PC-3 (cell line): Measurements from ENCODE around the gene FSCN2. TPM values are rescaled to one million over a fixed set of nuclear protein-coding genes. Genes with fewer than 3 reads are reported as not detected.
A peak's percentile ranks its signal among the peaks of the same experiment; 100 is the strongest.

Experiments
- ATAC-seq: fragments of 200-7000 bp; cut with Tn5 transposase; 2 replicates; pipeline ENCODE4 v1.9.1; 2020; ENCODE audit warnings: mild to moderate bottlenecking, moderate library complexity
- BruUV-seq: library from RNA; stranded (reverse); fragments of 400-500 nt; replicated peaks from 2 replicates; lab custom pipeline; 2021; lab: Mats Ljungman, UMichigan
- CTCF ChIA-PET: fragments of 300-600 bp; sonication (Branson Sonifier 250); formaldehyde crosslinking; loops from one replicate; lab custom pipeline; 2022; ENCODE audit warnings: antibody characterized with exemption; lab: Charles Lee
- POLR2A ChIA-PET: fragments of 300-600 bp; sonication (Branson Sonifier 250); formaldehyde crosslinking; loops from one replicate; lab custom pipeline; 2022; ENCODE audit warnings: antibody characterized with exemption; ENCODE audit not compliant: unreplicated experiment; lab: Charles Lee
- DNase-seq: peaks from one replicate; pipeline ENCODE4 v3.0.0-alpha.2; 2015
- H2AFZ ChIP-seq: fragments of 300-600 bp; sonication (generic); 2 replicates; pipeline ENCODE4 v1.6.0; 2016; ENCODE audit warnings: antibody characterized with exemption, low read length
- H3F3A ChIP-seq: fragments of 300-600 bp; sonication (generic); one replicate; pipeline ENCODE4 v1.6.0; 2017; ENCODE audit warnings: antibody characterized with exemption, low read length, control low read depth, mild to moderate bottlenecking; ENCODE audit not compliant: unreplicated experiment
- H3K27ac ChIP-seq: fragments of 300-600 bp; sonication (generic); 2 replicates; pipeline ENCODE4 v1.5.1; 2016; ENCODE audit warnings: mild to moderate bottlenecking, low read length
- H3K27me3 ChIP-seq: fragments of 300-600 bp; sonication (generic); 2 replicates; pipeline ENCODE4 v1.6.1; 2016; ENCODE audit warnings: low read length, mixed read lengths
- H3K36me3 ChIP-seq: fragments of 300-600 bp; sonication (generic); 2 replicates; pipeline ENCODE4 v1.6.1; 2016; ENCODE audit warnings: low read depth, mixed run types, low read length, mixed read lengths
- H3K4me1 ChIP-seq: fragments of 300-600 bp; sonication (generic); 2 replicates; pipeline ENCODE4 v1.5.1; 2016; ENCODE audit warnings: low read length; ENCODE audit not compliant: insufficient read depth
- H3K4me2 ChIP-seq: fragments of 300-600 bp; sonication (generic); 2 replicates; pipeline ENCODE4 v1.6.0; 2016; ENCODE audit warnings: low read length
- H3K4me3 ChIP-seq: fragments of 300-600 bp; sonication (generic); 2 replicates; pipeline ENCODE4 v1.5.1; 2016; ENCODE audit warnings: mild to moderate bottlenecking, low read length, mixed read lengths
- H3K79me2 ChIP-seq: fragments of 300-600 bp; sonication (generic); 2 replicates; pipeline ENCODE4 v1.6.1; 2017; ENCODE audit warnings: low read length, mixed read lengths
- H3K9ac ChIP-seq: fragments of 300-600 bp; sonication (generic); 2 replicates; pipeline ENCODE4 v1.6.0; 2016; ENCODE audit warnings: mild to moderate bottlenecking, low read length
- H3K9me2 ChIP-seq: fragments of 300-600 bp; sonication (generic); replicated peaks from 2 replicates; pipeline ENCODE4 v1.6.1; 2016; ENCODE audit warnings: mixed run types, low read length, mixed read lengths
- H3K9me3 ChIP-seq: fragments of 300-600 bp; sonication (generic); 2 replicates; pipeline ENCODE4 v1.6.1; 2016; ENCODE audit warnings: low read length, mixed read lengths
- H4K20me1 ChIP-seq: fragments of 300-600 bp; sonication (generic); 2 replicates; pipeline ENCODE4 v1.6.1; 2016; ENCODE audit warnings: low read length, mixed read lengths
- CTCF ChIP-seq: fragments of 300-600 bp; sonication (generic); conservative IDR thresholded peaks from 2 replicates; pipeline ENCODE4 v1.5.1; 2017; ENCODE audit warnings: antibody characterized with exemption, low read depth, mild to moderate bottlenecking, low read length
- EZH2 ChIP-seq: fragments of 300-600 bp; sonication (generic); IDR thresholded peaks from one replicate; pipeline ENCODE4 v1.6.1; 2017; ENCODE audit warnings: antibody characterized with exemption, mild to moderate bottlenecking, low read length; ENCODE audit not compliant: unreplicated experiment
- EZH2phosphoT487 ChIP-seq: fragments of 300-600 bp; sonication (generic); IDR thresholded peaks from 2 replicates; pipeline ENCODE4 v1.6.1; 2018; ENCODE audit warnings: mild to moderate bottlenecking, antibody characterized with exemption, low read length, borderline replicate concordance
- intact Hi-C: fragments of 100-400 bp; cut with micrococcal nuclease; formaldehyde crosslinking; loops from 2 replicates; pipeline ENCODE4 v1.9.0; 2023
- total RNA-seq: library from RNA; depleted of rRNA; stranded (reverse); fragments of >200 nt; gene quantifications from 2 replicates; pipeline ENCODE4 v1.2.3, GENCODE V29; 2014

Gene FSCN2
- total RNA-seq, 1 experiment from 2014 or later, result 0.87 TPM

- BruUV-seq, result TSS peak; percentile 11
- peak overlapping the region; percentile 77 for H3K4me3 ChIP-seq
- H3K4me1 ChIP-seq, result peaks cover 20% of the 10 kb centered on the region
- POLR2A ChIA-PET, result interaction anchor here (0.6 to 1.0 kb wide), 3 partner anchors 36 to 1713 kb away, joined by 3 to 28 read pairs (median 4); no protein-coding TSS in a partner anchor
- no peak for ATAC-seq
- no peak overlapping the region for H2AFZ ChIP-seq
- no peaks in the 10 kb centered on the region for H3F3A ChIP-seq
- no peaks in the 10 kb centered on the region for H3K9me3 ChIP-seq
- no peak overlapping the region for H3K27ac ChIP-seq
- CTCF ChIA-PET, result interaction anchor here (0.5 kb wide), 1 partner anchor 33 kb away, joined by 3 read pairs; no protein-coding TSS in a partner anchor
- TF ChIP-seq CTCF (no peak), EZH2phosphoT487 (no peak), EZH2 (no peak)
- DNase-seq, result no peak
- no peaks in the 10 kb centered on the region for H3K9me2 ChIP-seq
- H3K9ac ChIP-seq, result peak overlapping the region; percentile 83; the same call in 1 of the 2 replicates
- no peaks in the 10 kb centered on the region for H4K20me1 ChIP-seq
- intact Hi-C loops, result no loop called here
- H3K27me3 ChIP-seq, result no peaks in the 10 kb centered on the region
- no peaks in the 10 kb centered on the region; the same call in 1 of the 2 replicates for H3K36me3 ChIP-seq
- peaks cover 31% of the 10 kb centered on the region for H3K79me2 ChIP-seq
- peak overlapping the region; percentile 93 for H3K4me2 ChIP-seq
Observed at GRCh38 chr17:81550830-81551457, 22.8 kb downstream of the FSCN2 start.

GRCh38 chr17:81551458-81552243, 23.5 kb downstream of the FSCN2 start:
- no peaks in the 10 kb centered on the region for H3K9me2 ChIP-seq
- POLR2A ChIA-PET, result interaction anchor here (0.6 to 1.0 kb wide), 5 partner anchors 10 to 1714 kb away, joined by 3 to 28 read pairs (median 4); no protein-coding TSS in a partner anchor
- intact Hi-C loops, result no loop called here
- no peaks in the 10 kb centered on the region for H4K20me1 ChIP-seq
- no peak for TF ChIP-seq CTCF
- no peak for TF ChIP-seq EZH2phosphoT487
- no peak for TF ChIP-seq EZH2
- no peaks in the 10 kb centered on the region for H3K9me3 ChIP-seq
- no TSS peak for BruUV-seq
- H3K9ac ChIP-seq, result peak overlapping the region; percentile 83
- peak overlapping the region; percentile 77 for H3K4me3 ChIP-seq
- CTCF ChIA-PET, result interaction anchor here (0.5 to 0.8 kb wide), 2 partner anchors 32 to 33 kb away, joined by 3 to 4 read pairs; no protein-coding TSS in a partner anchor
- peaks cover 31% of the 10 kb centered on the region for H3K79me2 ChIP-seq
- DNase-seq (peak; percentile 22), ATAC-seq (no peak)
- H3K27me3 ChIP-seq, result no peaks in the 10 kb centered on the region
- peak overlapping the region; percentile 93 for H3K4me2 ChIP-seq
- H3K27ac ChIP-seq, result no peak overlapping the region
- H3K36me3 ChIP-seq, result peaks cover under 1% of the 10 kb centered on the region; the same call in 1 of the 2 replicates
- no peaks in the 10 kb centered on the region for H3F3A ChIP-seq
- peak overlapping the region; percentile 76 for H2AFZ ChIP-seq
- H3K4me1 ChIP-seq, result peaks cover 27% of the 10 kb centered on the region
